Measurements from ENCODE around the gene NR3C2.
"Not testable (repeated sequence)": the region's sequence is repeated elsewhere in the genome, so short reads cannot be mapped to it uniquely, and the experiment has no call there.

NR3C2 gene

DNA sequence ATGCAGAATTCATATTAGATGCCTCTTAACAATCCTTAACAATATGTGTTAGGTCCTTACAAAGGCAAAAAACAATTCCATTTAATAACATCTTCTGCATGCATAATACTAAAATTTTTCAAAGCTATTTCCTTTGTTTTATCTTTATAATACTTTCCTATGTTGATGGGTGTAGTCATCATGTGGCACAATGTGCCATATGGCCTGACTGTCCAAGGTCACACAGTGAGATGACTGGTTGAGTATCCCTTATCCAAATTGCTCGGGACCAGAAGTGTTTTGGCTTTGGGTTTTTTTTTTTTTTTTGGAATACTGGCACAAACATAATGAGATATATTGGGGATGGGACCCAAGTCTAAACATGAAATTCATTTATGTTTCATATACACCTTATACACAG, 77.7 kb downstream of the NR3C2 start:
- no peak for DNase-seq

- no peak for DNase-seq
Observed at GRCh38 chr4:148359769-148360168, 82.4 kb downstream of the NR3C2 start.

DNA sequence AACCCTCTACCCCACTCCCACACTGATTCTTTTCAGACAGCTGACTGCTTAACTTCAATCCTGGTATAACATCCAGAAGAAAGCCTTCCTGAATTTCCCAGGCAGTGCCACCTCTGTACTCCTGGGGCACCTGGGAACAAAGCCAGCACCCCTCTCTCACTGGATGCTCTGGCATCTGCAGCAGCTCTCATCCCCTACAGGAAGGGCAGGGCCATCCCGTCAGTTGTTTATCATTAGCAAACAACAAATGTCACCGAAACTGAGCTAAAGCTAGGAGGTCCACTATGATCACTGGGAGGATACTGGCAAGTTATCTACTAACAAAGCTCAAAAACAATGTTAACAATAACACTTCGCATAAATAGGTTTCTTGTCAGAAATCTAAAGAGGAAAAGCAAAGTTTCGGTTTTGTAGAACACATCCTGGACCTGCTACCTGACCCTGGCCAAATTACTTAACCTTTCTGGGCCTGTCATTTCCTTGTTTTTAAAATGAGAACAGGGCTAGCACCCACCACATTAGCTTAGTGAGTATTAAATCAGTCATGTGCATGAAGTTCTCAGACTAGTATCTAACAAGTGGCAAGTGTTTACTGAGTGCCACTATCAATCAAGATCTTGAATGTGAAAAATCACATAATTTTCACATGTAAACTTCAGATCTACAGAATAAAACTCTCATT, 86.6 kb downstream of the NR3C2 start:
- peak; percentile 50 for DNase-seq

GRCh38 chr4:148354186-148354585, 88.0 kb downstream of the NR3C2 start:
- DNase-seq: no peak

GRCh38 chr4:148353571-148353970, 88.6 kb downstream of the NR3C2 start:
- DNase-seq: no peak

DNA sequence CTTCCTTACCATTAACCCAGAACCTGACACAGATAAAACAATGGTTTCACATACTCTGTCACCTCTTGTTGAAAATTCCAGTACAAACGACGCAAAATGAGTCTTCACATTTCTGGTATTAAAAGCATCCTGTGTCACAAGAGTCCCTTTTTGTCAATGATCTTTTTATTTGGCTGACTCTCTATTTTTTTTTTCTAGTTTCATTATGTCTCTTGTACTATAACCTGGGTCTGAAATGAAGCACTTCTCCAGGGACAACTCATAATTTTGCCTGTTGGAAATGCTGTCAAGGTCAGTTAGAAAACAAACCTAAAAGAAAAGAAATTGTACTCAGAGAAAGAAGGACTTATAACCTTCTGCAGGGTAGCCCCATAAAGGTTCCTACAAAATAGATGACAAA, 93.1 kb downstream of the NR3C2 start:
- DNase-seq: no peak

DNA sequence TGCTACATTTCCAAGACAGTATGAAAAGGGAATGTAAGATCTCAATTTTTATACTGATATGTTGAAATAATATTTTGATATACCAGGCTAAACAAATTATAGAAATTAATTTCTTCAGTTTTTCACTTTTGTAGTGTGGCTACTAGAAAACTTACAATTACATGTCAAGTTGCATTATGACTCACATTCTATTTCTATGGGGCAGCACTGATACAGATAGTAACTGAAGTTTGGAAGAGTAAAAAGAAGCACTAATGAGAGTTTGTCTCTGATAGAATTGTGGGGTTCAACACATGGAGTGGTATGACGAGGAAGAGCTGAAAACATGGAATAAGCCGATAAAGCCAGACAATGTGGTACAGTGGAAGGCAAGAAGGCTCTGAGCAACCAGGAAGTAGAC, 95.6 kb downstream of the NR3C2 start:
- no peak for DNase-seq

DNA sequence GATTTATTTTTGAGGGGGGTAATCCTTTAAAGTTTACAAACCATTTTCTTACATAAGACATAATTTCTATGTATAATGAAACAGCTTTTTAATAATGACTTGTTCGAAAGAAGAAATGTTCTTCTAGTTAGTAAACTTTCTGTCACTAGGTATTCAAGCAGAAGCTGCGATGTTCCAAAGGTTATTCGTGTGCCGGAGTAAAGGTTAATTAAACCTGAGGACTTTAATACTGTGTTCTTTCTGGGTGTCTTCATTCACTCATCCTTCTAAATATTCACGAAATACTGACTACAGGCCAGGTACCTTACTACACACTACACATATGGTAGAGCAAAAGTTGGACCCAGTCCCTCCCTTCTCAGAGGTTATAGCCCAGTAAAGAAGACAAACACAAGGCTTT, 96.7 kb downstream of the NR3C2 start:
- no peak for DNase-seq

DNA sequence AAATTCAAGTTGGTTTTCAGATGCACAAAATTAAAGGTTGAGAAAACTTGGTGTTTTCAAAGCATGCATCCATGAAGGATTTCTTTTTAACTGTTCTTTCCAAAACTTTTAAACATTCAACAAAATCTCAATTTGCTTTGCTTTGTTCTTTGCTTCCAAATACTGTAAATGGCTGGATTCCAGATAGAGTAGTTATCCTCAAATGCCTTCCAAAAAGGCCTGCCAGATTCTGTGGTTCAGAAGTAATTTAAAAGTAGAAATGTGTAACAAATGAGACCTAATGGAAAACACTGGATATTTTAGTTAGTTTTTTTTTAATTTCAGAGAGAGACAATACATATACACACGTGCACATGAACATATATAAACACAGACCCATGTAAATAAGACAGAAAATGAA, 97.3 kb downstream of the NR3C2 start:
- DNase-seq: no peak

- no peak for DNase-seq
Observed at GRCh38 chr4:148344352-148344751, 97.9 kb downstream of the NR3C2 start.

- DNase-seq: no peak
Observed at GRCh38 chr4:148341980-148342800, 100.0 kb downstream of the NR3C2 start.

- no peak for DNase-seq
Observed at GRCh38 chr4:148335133-148335532, 107.1 kb downstream of the NR3C2 start.

DNA sequence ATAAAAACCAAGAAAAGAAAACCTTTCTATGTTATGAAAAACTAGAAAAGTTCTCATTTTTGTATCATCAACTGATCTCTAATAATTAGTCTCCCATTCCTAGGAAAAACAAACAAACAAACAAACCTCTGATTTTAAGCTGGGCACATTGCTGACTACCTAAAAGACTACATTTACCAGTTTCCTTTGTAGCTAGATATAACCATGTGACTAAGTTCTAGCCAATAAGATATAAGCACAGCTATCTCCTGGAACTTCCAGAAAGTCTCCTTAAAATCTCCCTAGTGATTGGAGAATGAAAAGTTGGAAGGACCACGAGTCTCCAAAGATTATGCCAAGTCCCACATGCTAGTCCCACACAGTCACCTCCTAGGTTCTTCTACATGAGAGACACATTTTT, 108.9 kb downstream of the NR3C2 start:
- DNase-seq: no peak

GRCh38 chr4:148332486-148332885, 109.7 kb downstream of the NR3C2 start:
- DNase-seq: no peak

- DNase-seq: no peak
Observed at GRCh38 chr4:148330724-148331123, 111.5 kb downstream of the NR3C2 start.

DNA sequence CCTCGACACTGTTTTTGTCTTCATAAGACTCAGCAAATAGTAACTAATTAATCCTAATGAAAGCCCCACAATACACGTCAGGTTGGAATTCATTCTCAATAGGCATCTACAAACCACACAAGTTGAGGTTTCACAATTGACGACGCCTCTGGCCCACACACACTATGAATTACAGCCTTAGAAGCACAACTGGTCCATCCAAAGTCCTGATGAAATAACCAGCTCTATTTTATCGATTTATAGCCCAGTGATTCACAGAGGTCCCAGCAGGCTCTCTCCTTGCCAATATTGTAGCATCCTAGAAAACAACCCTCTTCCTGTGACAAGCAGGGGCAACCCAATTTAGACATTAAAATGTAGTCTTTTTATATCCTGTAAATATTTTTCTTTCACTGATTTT, 112.1 kb downstream of the NR3C2 start:
- no peak for DNase-seq

- no peak for DNase-seq
Observed at GRCh38 chr4:148329751-148330150, 112.5 kb downstream of the NR3C2 start.

- no peak for DNase-seq
Observed at GRCh38 chr4:148327683-148328082, 114.5 kb downstream of the NR3C2 start.

- not testable (repeated sequence) for DNase-seq
Observed at GRCh38 chr4:148323316-148323715, 118.9 kb downstream of the NR3C2 start.

DNA sequence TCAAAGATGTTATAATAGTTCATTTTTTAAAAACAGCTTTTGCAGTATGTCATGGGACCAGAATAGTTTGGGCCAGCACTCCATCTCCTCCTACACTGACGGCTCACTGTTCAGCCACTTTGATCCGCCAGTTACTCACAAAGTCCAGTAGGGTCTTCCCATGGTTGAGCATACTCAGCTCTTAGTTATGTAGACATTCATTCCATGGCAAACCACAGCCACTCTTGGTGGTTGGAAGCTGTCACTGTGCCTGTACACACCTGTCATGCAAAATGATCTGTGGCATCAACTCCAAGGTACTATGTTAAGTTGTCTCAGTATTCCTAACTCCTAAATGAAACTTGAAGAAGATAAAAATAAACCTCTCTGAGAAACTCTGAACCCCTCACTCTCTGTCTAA, 127.2 kb downstream of the NR3C2 start:
- no peak for DNase-seq

GRCh38 chr4:148312956-148313490, 129.2 kb downstream of the NR3C2 start:
- DNase-seq: no peak

GRCh38 chr4:148311526-148311925, 130.7 kb downstream of the NR3C2 start:
- DNase-seq: no peak

GRCh38 chr4:148310756-148311155, 131.5 kb downstream of the NR3C2 start:
- DNase-seq: no peak

GRCh38 chr4:148305751-148306150, 136.5 kb downstream of the NR3C2 start:
- DNase-seq: no peak

Data from DMS53 (cell line).